ENCODE results near the gene LRRC18.

DNA sequence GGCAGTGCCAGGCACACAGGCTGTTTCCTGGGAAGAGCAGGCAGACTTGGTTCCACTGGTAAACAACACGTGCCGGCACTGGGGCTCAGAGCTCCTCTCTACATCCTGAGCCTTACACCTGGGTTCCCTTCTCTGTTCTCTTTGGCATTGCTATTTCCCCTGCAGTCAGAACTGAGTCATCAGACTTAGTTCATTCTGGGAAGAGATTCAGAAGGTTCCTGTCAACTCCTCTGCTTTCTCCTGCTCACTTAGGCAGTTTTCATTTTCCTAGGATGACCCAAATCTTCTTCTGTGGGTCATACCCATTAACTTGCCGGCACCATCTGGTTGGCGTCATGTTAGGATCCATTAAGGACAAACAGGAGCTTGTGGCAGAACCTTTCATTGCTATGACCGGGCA lies 33.4 kb upstream of the LRRC18 start:
- TF ChIP-seq, protein P1, sequence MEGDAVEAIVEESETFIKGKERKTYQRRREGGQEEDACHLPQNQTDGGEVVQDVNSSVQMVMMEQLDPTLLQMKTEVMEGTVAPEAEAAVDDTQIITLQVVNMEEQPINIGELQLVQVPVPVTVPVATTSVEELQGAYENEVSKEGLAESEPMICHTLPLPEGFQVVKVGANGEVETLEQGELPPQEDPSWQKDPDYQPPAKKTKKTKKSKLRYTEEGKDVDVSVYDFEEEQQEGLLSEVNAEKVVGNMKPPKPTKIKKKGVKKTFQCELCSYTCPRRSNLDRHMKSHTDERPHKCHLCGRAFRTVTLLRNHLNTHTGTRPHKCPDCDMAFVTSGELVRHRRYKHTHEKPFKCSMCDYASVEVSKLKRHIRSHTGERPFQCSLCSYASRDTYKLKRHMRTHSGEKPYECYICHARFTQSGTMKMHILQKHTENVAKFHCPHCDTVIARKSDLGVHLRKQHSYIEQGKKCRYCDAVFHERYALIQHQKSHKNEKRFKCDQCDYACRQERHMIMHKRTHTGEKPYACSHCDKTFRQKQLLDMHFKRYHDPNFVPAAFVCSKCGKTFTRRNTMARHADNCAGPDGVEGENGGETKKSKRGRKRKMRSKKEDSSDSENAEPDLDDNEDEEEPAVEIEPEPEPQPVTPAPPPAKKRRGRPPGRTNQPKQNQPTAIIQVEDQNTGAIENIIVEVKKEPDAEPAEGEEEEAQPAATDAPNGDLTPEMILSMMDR (IDR thresholded peaks at IDR 0.05; ENCODE audit: low read depth, low read length): no peak
- TF ChIP-seq POLR2A (IDR thresholded peaks at IDR 0.05; ENCODE audit: extremely low read depth, insufficient read length) (no peak), MYC (IDR thresholded peaks at IDR 0.05; ENCODE audit: low read depth, low read length) (no peak)
- TF ChIP-seq, protein P2, sequence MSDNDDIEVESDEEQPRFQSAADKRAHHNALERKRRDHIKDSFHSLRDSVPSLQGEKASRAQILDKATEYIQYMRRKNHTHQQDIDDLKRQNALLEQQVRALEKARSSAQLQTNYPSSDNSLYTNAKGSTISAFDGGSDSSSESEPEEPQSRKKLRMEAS (IDR thresholded peaks at IDR 0.05; ENCODE audit: low read depth, low read length): no peak

Data from NB4 (cell line).